ENCODE measurements around the gene ITPR1.

The ITPR1 gene

DNA sequence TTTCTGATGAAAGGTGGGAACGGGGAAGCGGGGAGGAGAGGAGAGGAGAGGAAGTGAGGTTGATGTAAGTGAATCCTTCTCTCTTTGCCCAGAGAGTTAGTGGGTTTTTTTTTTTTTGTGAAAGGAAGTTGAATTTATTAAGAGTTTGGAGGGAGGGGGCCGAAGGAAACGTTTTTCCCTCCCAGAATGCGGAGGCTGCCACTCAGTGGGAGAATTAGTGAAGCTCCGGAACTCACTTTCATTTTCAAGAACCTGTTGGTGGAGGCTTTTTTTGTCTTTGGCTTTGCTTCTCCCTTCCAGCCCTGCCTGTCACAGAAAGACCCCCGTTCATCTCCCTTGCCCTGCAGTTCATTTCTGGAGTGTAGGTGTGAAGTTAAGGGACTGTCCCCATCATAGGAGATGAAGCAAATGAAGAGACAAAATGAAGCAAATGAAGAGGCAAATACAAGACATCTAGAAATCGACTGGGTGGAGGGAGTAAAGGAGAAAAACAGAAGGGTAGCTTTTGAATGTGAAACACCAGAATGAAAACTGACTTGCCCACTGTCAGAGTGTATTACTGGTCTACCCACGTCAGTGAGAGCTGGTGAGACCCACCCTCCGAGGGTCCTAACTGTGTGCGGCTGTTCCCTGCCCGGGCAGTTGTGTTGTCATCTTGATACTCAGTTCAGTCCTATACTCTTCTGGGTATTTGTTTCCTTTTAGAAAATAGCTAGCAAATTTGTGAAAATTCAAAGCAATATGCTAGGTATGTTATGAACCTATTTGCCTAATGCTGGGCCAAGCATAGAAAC lies 91.5 kb downstream of the ITPR1 start:
- TF ChIP-seq CREB5 (CRISPR knock-in tag; IDR thresholded peaks at IDR 0.05; ENCODE audit: low read depth) (no peak), ZNF565 (CRISPR knock-in tag; conservative IDR thresholded peaks at IDR 0.05; ENCODE audit: low read depth) (no peak), PPARA (CRISPR knock-in tag; IDR thresholded peaks at IDR 0.05; ENCODE audit: borderline replicate concordance) (no peak), OSR1 (CRISPR knock-in tag; IDR thresholded peaks at IDR 0.05) (no peak), ZFP3 (CRISPR knock-in tag; IDR thresholded peaks at IDR 0.05) (no peak), SNAI2 (CRISPR knock-in tag; IDR thresholded peaks at IDR 0.05) (no peak), ZFP30 (CRISPR knock-in tag; IDR thresholded peaks at IDR 0.05) (no peak), BACH2 (CRISPR knock-in tag; IDR thresholded peaks at IDR 0.05; ENCODE audit: borderline replicate concordance) (no peak), TCF4 (CRISPR knock-in tag; IDR thresholded peaks at IDR 0.05; ENCODE audit: borderline replicate concordance) (no peak), TOX (CRISPR knock-in tag; IDR thresholded peaks at IDR 0.05; ENCODE audit: borderline replicate concordance) (no peak), GLIS3 (CRISPR knock-in tag; IDR thresholded peaks at IDR 0.05) (no peak), ZNF70 (CRISPR knock-in tag; IDR thresholded peaks at IDR 0.05) (no peak), RARB (CRISPR knock-in tag; IDR thresholded peaks at IDR 0.05) (no peak), PATZ1 (CRISPR knock-in tag; IDR thresholded peaks at IDR 0.05; ENCODE audit: borderline replicate concordance) (no peak), ARNTL (CRISPR knock-in tag; IDR thresholded peaks at IDR 0.05; ENCODE audit: borderline replicate concordance, low read depth) (no peak), ZC3H10 (CRISPR knock-in tag; IDR thresholded peaks at IDR 0.05) (no peak), ESRRG (CRISPR knock-in tag; IDR thresholded peaks at IDR 0.05) (no peak), TSHZ2 (CRISPR knock-in tag; IDR thresholded peaks at IDR 0.05) (no peak)
- TF ChIP-seq, protein P1, sequence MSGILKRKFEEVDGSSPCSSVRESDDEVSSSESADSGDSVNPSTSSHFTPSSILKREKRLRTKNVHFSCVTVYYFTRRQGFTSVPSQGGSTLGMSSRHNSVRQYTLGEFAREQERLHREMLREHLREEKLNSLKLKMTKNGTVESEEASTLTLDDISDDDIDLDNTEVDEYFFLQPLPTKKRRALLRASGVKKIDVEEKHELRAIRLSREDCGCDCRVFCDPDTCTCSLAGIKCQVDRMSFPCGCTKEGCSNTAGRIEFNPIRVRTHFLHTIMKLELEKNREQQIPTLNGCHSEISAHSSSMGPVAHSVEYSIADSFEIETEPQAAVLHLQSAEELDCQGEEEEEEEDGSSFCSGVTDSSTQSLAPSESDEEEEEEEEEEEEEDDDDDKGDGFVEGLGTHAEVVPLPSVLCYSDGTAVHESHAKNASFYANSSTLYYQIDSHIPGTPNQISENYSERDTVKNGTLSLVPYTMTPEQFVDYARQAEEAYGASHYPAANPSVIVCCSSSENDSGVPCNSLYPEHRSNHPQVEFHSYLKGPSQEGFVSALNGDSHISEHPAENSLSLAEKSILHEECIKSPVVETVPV (CRISPR knock-in tag; IDR thresholded peaks at IDR 0.05): no peak
- TF ChIP-seq, protein P2, sequence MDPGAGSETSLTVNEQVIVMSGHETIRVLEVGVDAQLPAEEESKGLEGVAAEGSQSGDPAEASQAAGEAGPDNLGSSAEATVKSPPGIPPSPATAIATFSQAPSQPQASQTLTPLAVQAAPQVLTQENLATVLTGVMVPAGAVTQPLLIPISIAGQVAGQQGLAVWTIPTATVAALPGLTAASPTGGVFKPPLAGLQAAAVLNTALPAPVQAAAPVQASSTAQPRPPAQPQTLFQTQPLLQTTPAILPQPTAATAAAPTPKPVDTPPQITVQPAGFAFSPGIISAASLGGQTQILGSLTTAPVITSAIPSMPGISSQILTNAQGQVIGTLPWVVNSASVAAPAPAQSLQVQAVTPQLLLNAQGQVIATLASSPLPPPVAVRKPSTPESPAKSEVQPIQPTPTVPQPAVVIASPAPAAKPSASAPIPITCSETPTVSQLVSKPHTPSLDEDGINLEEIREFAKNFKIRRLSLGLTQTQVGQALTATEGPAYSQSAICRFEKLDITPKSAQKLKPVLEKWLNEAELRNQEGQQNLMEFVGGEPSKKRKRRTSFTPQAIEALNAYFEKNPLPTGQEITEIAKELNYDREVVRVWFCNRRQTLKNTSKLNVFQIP (CRISPR knock-in tag; IDR thresholded peaks at IDR 0.05; ENCODE audit: borderline replicate concordance, low read depth): no peak
- ATAC-seq: no peak

DNA sequence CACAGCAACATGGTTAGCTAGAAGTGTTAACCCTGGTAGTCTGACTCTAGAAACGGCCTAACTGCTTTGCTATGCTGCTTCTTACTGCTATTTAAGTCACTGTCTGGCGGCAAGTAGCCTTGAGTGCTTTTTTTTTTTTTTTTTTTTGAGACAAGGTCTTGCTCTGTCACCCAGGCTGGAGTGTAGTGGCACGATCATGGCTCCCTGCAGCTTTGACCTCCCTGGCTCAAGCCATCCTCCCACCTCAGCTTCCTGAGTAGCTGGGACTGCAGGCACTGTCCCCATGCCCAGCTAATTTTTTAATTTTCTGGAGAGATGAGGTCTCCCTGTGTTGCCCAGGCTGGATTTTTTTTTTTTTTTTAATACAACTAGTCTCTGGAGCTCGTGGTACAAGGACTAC lies 93.2 kb downstream of the ITPR1 start:
- ATAC-seq: no peak
- TF ChIP-seq PPARA (CRISPR knock-in tag; IDR thresholded peaks at IDR 0.05; ENCODE audit: borderline replicate concordance) (no peak), ZFP30 (CRISPR knock-in tag; IDR thresholded peaks at IDR 0.05) (no peak)

Data from SK-N-SH treated with all-trans-retinoic acid at 6 μM for 48 hours (cell line).